IPS-20b (cell line): ENCODE data around the gene CBY1.
A peak's percentile ranks its signal among the peaks of the same experiment; 100 is the strongest.

Experiments
- H3K27ac ChIP-seq: one replicate; pipeline ENCODE4 v1.5.1; 2013; ENCODE audit warnings: low read length
- H3K27me3 ChIP-seq: 2 replicates; pipeline ENCODE4 v1.6.1; 2013; ENCODE audit warnings: mild to moderate bottlenecking, low read length, inconsistent platforms; ENCODE audit not compliant: insufficient read depth
- H3K36me3 ChIP-seq: 2 replicates; pipeline ENCODE4 v1.6.1; 2013; ENCODE audit warnings: low read depth, mild to moderate bottlenecking, inconsistent platforms, low read length, moderate library complexity; ENCODE audit not compliant: insufficient read depth
- H3K4me1 ChIP-seq: 2 replicates; pipeline ENCODE4 v1.6.1; 2013; ENCODE audit warnings: mild to moderate bottlenecking, control low read depth, inconsistent platforms, low read length, moderate library complexity; ENCODE audit not compliant: insufficient read depth
- H3K4me3 ChIP-seq: 2 replicates; pipeline ENCODE4 v1.5.1; 2013; ENCODE audit warnings: mild to moderate bottlenecking, low read length, inconsistent platforms
- H3K9ac ChIP-seq: 2 replicates; pipeline ENCODE4 v1.6.1; 2013; ENCODE audit warnings: low read depth, mild to moderate bottlenecking, inconsistent platforms, low read length, moderate library complexity
- H3K9me3 ChIP-seq: 2 replicates; pipeline ENCODE4 v1.6.1; 2013; ENCODE audit warnings: mild to moderate bottlenecking, low read depth, low read length, inconsistent platforms; ENCODE audit not compliant: insufficient read depth

CBY1 gene

DNA sequence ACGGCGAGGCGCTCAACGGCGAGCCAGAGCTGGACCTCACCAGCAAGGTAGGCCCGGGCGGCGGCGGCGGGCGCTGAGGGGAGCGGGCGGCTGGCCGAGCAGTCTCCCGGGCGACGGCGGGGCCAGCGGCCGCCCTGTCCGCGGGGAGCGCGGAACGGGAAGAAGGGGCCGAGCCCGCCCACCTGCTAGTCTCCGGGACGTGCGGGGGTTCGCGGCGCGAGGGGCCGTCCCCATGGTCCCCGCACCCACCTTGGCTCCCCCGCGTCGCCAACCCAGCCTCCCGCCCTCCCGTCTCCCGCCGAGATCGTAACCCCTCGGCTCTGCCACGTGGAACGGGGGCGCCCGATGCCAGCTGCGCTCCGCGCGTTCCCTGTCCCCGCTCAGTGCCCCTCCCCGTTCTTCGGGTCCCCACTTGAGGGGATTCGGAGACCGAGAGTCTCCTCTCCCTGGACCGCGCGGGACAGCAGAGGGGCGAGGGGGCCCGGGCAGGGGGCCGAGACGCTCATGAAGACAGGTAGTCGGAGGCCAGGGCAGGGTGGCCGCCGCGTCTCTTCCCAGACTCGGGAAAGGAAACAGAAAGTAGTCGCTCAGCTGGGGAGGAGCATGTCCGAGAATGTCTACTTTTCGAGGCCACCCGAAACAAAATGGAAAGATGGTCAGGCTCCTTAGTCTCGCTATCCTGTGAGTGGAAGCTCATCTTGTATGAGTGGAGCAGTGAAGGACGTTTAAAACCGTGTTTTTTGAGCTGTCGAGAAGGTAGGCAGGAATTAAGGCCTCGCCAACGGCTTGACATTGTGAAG, 49.9 kb downstream of the CBY1 start:
- peak overlapping the region; percentile 76 for H3K9ac ChIP-seq
- H3K4me3 ChIP-seq, result peak overlapping the region; percentile 88
- no peak overlapping the region for H3K27ac ChIP-seq
- H3K36me3 ChIP-seq, result peaks cover 17% of the 10 kb centered on the region
- H3K9me3 ChIP-seq, result no peaks in the 10 kb centered on the region
- peaks cover 28% of the 10 kb centered on the region for H3K4me1 ChIP-seq
- H3K27me3 ChIP-seq, result peaks cover 5% of the 10 kb centered on the region; the same call in 1 of the 2 replicates

GRCh38 chr22:38706901-38707195, 50.4 kb downstream of the CBY1 start:
- Histone ChIP-seq H3K4me3 (peak overlapping the region; percentile 88), H3K9me3 (no peaks in the 10 kb centered on the region), H3K9ac (peak overlapping the region; percentile 76), H3K36me3 (peaks cover 18% of the 10 kb centered on the region), H3K4me1 (peaks cover 25% of the 10 kb centered on the region), H3K27ac (no peak overlapping the region), H3K27me3 (peaks cover under 1% of the 10 kb centered on the region; the same call in 1 of the 2 replicates)

DNA sequence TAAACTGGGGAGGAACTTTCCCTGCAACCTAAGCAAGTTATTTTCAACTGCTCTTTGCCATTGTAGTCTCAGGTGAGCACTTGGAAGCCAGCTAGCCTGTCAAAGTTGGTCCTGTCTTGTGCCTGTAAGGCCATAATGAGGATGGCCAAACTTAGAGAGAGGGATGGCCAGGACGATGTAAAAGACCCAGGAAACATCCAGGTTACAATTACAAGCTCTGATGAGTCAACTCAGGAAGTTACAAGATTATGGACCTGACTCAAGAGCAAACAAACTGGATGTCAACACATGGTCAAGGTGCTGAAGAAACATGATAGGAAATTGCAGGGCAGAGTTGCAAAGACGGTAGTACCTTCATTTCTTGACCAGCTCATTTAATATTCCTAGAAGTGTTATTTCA, 50.9 kb downstream of the CBY1 start:
- no peaks in the 10 kb centered on the region for H3K9me3 ChIP-seq
- peaks cover 23% of the 10 kb centered on the region for H3K36me3 ChIP-seq
- H3K27me3 ChIP-seq, result no peaks in the 10 kb centered on the region
- H3K9ac ChIP-seq, result peak overlapping the region; percentile 76; the same call in 1 of the 2 replicates
- no peak overlapping the region for H3K27ac ChIP-seq
- peak overlapping the region; percentile 88 for H3K4me3 ChIP-seq
- peaks cover 29% of the 10 kb centered on the region for H3K4me1 ChIP-seq

GRCh38 chr22:38707984-38708383, 51.5 kb downstream of the CBY1 start:
- Histone ChIP-seq H3K9me3 (no peaks in the 10 kb centered on the region), H3K36me3 (peaks cover 28% of the 10 kb centered on the region), H3K9ac (no peak overlapping the region), H3K27ac (no peak overlapping the region), H3K4me1 (peaks cover 35% of the 10 kb centered on the region), H3K27me3 (no peaks in the 10 kb centered on the region), H3K4me3 (peak overlapping the region; percentile 88)

- Histone ChIP-seq H3K36me3 (peaks cover 28% of the 10 kb centered on the region), H3K4me3 (no peak overlapping the region), H3K27me3 (no peaks in the 10 kb centered on the region)
These were observed 52.9 kb downstream of the CBY1 start for GRCh38 chr22:38709306-38709705.

DNA sequence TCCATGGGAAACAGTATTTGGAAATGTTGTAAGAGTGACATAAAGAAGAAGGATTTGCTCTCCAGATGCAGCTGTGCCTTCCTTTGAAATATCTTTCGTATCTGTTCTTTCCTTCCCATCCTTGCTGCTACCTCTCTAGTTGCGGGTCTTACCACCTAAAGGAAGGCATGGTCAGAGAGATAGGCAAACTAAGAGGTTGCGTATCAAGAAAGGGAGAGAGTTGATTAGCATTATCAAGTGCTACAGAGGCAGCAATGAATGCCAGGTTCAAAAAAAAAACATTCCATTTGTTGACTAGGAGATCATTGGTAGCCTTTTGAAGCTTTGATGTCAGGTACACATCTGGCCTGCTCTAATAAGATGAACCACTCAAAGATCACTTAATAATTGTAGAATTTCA, 53.9 kb downstream of the CBY1 start:
- Histone ChIP-seq H3K27me3 (no peaks in the 10 kb centered on the region), H3K9me3 (no peaks in the 10 kb centered on the region), H3K4me1 (peaks cover 26% of the 10 kb centered on the region), H3K4me3 (no peak overlapping the region), H3K9ac (no peak overlapping the region), H3K36me3 (peaks cover 34% of the 10 kb centered on the region), H3K27ac (no peak overlapping the region)

More at GRCh38 chr22:38709306-38709705, 52.9 kb downstream of the CBY1 start:
- no peak overlapping the region for H3K9ac ChIP-seq
- no peaks in the 10 kb centered on the region for H3K9me3 ChIP-seq
- no peak overlapping the region for H3K27ac ChIP-seq
- peaks cover 32% of the 10 kb centered on the region for H3K4me1 ChIP-seq

GRCh38 chr22:38710866-38711265, 54.4 kb downstream of the CBY1 start:
- Histone ChIP-seq H3K27ac (no peak overlapping the region), H3K4me3 (no peak overlapping the region), H3K9me3 (no peaks in the 10 kb centered on the region), H3K27me3 (no peaks in the 10 kb centered on the region), H3K9ac (no peak overlapping the region), H3K4me1 (peaks cover 26% of the 10 kb centered on the region), H3K36me3 (peaks cover 39% of the 10 kb centered on the region)

DNA sequence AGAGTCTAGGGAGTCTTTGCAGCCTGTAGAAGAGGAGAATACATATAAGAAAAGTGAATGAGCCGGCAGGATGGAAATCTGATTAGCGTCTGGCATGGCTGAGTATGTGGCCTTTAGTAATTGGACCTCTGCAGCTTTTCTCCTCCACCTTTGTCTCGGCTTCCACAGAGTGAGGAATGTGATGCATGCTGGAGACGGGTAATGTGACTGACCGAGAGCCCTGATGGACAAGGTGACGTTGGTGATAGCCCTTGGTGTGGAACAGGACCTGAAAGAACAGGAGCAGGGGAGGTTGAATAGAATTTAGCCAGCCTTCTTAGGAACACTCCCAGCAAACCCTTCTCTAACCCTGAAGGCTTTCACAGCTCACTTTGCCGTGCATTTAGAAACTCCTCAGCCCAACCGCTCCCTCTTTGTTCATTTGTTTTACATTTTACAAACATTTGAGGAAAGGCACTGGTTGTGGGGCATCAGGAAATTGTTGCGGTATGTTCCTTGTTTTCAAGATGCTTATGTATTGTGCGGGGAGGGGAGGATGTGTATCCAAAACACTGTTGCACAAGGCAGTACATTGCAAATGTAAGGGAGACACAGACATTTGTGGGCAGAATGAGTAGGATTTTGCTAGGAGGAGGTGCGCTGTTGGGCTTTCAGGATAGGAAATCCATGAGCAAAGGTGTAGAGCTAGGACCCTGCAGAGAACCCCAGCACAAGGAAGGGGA, 56.2 kb downstream of the CBY1 start:
- Histone ChIP-seq H3K9me3 (no peaks in the 10 kb centered on the region), H3K27me3 (no peaks in the 10 kb centered on the region), H3K4me1 (peaks cover 18% of the 10 kb centered on the region), H3K9ac (peak overlapping the region; percentile 20; the same call in 1 of the 2 replicates), H3K4me3 (no peak overlapping the region), H3K36me3 (peaks cover 56% of the 10 kb centered on the region), H3K27ac (no peak overlapping the region)

DNA sequence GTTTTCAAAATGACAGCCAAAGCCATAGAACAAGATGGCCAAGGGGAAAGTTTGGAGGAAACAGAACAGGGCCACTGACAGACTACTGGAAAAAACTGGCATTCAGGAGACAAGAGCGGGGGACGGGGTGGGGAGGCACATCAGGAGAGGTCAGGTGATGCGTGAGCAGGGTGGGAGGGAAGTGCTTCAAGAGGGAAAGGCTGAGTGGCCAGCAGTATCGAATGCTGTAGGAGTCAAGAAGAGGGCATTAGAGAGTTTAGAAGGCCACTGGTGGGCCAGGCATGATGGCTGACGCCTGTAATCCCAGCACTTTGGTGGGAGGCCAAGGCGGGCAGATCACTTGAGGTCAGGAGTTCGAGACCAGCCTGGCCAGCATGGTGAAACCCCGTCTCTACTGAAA, 57.5 kb downstream of the CBY1 start:
- peaks cover 67% of the 10 kb centered on the region for H3K36me3 ChIP-seq
- no peak overlapping the region for H3K4me3 ChIP-seq
- no peaks in the 10 kb centered on the region for H3K9me3 ChIP-seq
- no peak overlapping the region for H3K27ac ChIP-seq
- peaks cover 14% of the 10 kb centered on the region for H3K4me1 ChIP-seq
- no peak overlapping the region for H3K9ac ChIP-seq
- no peaks in the 10 kb centered on the region for H3K27me3 ChIP-seq

DNA sequence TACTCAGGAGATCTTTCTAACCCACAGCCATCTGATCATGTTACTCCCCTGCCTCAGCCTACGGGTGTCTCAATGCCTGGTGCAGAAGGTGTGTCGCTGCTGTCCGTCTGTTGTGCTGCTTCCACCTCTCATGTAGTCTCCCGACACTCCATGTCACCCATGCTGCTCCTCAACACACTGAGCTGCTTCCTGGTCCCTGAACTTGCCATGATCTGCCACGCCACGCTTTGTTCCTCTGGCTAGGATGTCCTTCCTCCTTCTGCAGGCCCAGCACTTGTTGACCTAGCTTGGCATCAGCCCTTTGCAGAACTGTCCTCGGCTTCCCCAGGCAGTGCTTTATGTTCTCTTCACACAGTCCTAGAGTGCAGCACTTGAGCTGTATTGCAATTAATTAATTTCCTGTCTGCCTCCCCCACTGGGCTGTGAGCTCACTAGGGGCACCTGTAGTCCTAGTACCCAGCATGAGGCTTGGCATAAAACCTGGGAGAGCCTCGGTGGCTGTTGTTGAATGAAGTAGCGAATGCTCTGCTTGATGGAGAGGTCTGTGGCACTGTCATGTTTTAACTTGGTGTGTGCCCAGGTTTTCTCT, 58.8 kb downstream of the CBY1 start:
- no peak overlapping the region for H3K9ac ChIP-seq
- H3K36me3 ChIP-seq, result peaks cover 65% of the 10 kb centered on the region
- no peaks in the 10 kb centered on the region for H3K9me3 ChIP-seq
- H3K4me1 ChIP-seq, result peaks cover 10% of the 10 kb centered on the region
- no peak overlapping the region for H3K27ac ChIP-seq
- H3K27me3 ChIP-seq, result no peaks in the 10 kb centered on the region
- no peak overlapping the region for H3K4me3 ChIP-seq

- no peaks in the 10 kb centered on the region for H3K27me3 ChIP-seq
- no peak overlapping the region for H3K4me3 ChIP-seq
- H3K36me3 ChIP-seq, result peaks cover 65% of the 10 kb centered on the region
- no peak overlapping the region for H3K9ac ChIP-seq
- no peaks in the 10 kb centered on the region for H3K9me3 ChIP-seq
- H3K27ac ChIP-seq, result no peak overlapping the region
- peaks cover 10% of the 10 kb centered on the region for H3K4me1 ChIP-seq
These were observed 59.4 kb downstream of the CBY1 start for GRCh38 chr22:38715852-38716251.

GRCh38 chr22:38716271-38716670, 59.8 kb downstream of the CBY1 start:
- peaks cover 10% of the 10 kb centered on the region for H3K4me1 ChIP-seq
- H3K4me3 ChIP-seq, result no peak overlapping the region
- no peak overlapping the region for H3K9ac ChIP-seq
- H3K27me3 ChIP-seq, result no peaks in the 10 kb centered on the region
- no peak overlapping the region for H3K27ac ChIP-seq
- no peaks in the 10 kb centered on the region for H3K9me3 ChIP-seq
- peaks cover 65% of the 10 kb centered on the region for H3K36me3 ChIP-seq
